Endothelial cell of umbilical vein (primary cell): ENCODE results near the gene KCNH1. TPM values are rescaled to one million over a fixed set of nuclear protein-coding genes. Genes with fewer than 3 reads are reported as not detected.

Source experiments
- BruUV-seq: library from RNA; stranded (reverse); fragments of 400-500 nt; replicated peaks from 2 replicates; lab custom pipeline; 2021; lab: Mats Ljungman, UMichigan
- CTCF ChIA-PET: fragments of 300-600, 350-600 bp; sonication (Branson Sonifier 250); formaldehyde crosslinking; loops from one replicate; lab custom pipeline; 2021; ENCODE audit warnings: antibody characterized with exemption, inconsistent platforms; lab: Charles Lee
- POLR2A ChIA-PET: fragments of 300-600, 350-600 bp; sonication (Branson Sonifier 250); formaldehyde crosslinking; loops from one replicate; lab custom pipeline; 2021; ENCODE audit warnings: antibody characterized with exemption, inconsistent platforms; lab: Charles Lee
- DNase-seq: peaks from one replicate; pipeline ENCODE4 v3.0.0-alpha.2; 2011; ENCODE audit warnings: low read depth, low spot score
- FAIRE-seq: peaks from 2 replicates; lab custom pipeline; 2011; peaks lifted over from hg19 to GRCh38; lab: Jason Lieb, UNC
- H2AFZ ChIP-seq: 2 replicates; pipeline ENCODE4 v1.6.0; 2012; ENCODE audit warnings: low read depth, low read length, control low read depth, inconsistent platforms
- H3K27ac ChIP-seq: 2 replicates; pipeline ENCODE4 v1.5.1; 2011; ENCODE audit warnings: low read depth, mild to moderate bottlenecking, control low read depth, low read length, moderate library complexity; ENCODE audit not compliant: insufficient read depth
- H3K27me3 ChIP-seq, 2 experiments: 2 replicates each; pipeline versions ENCODE4 v1.6.0 to v1.6.1; 2011; ENCODE audit warnings: low read length in 2 of 2, mixed read lengths in 1 of 2; ENCODE audit not compliant: control insufficient read depth in 2 of 2, insufficient read depth in 2 of 2
- H3K36me3 ChIP-seq, 2 experiments: 2 replicates in 1 of 2; 3 replicates in 1 of 2; pipeline ENCODE4 v1.5.1; 2011; ENCODE audit warnings: low read length in 2 of 2, mild to moderate bottlenecking in 1 of 2, moderate library complexity in 1 of 2; ENCODE audit not compliant: control insufficient read depth in 2 of 2, insufficient read depth in 2 of 2; ENCODE audit errors: extremely low read depth in 1 of 2
- H3K4me1 ChIP-seq: 3 replicates; pipeline ENCODE4 v1.5.1; 2011; ENCODE audit warnings: mild to moderate bottlenecking, low read length; ENCODE audit not compliant: control insufficient read depth, insufficient read depth; ENCODE audit errors: extremely low read depth
- H3K4me2 ChIP-seq: 2 replicates; pipeline ENCODE4 v1.6.1; 2011; ENCODE audit warnings: low read length, control low read depth, mixed read lengths; ENCODE audit not compliant: insufficient read depth
- H3K4me3 ChIP-seq, 3 experiments: fragments of 200-600 bp in 1 of 3; sonication (generic), shearing (Covaris generic) in 1 of 3; replicated peaks in 1 of 3; 2 replicates each; pipeline ENCODE4 v1.5.1; 2011 to 2016; ENCODE audit warnings: control low read depth in 3 of 3, low read length in 3 of 3, mild to moderate bottlenecking in 2 of 3, inconsistent platforms in 1 of 3, low read depth in 1 of 3, moderate library complexity in 1 of 3; ENCODE audit not compliant: insufficient read depth in 1 of 3
- H3K79me2 ChIP-seq: 2 replicates; pipeline ENCODE4 v1.6.0; 2012; ENCODE audit warnings: low read length, inconsistent platforms; ENCODE audit not compliant: control insufficient read depth, insufficient read depth
- H3K9ac ChIP-seq: replicated peaks from 2 replicates; pipeline ENCODE3; 2011; ENCODE audit warnings: low read length, control low read depth; ENCODE audit not compliant: insufficient read depth; ENCODE audit errors: extremely low read depth
- H3K9me1 ChIP-seq: replicated peaks from 3 replicates; pipeline ENCODE4 v1.6.0; 2011; ENCODE audit warnings: mild to moderate bottlenecking, low read length; ENCODE audit not compliant: control insufficient read depth, insufficient read depth; ENCODE audit errors: extremely low read depth
- H3K9me3 ChIP-seq: replicated peaks from 2 replicates; pipeline ENCODE4 v1.5.1; 2012; ENCODE audit warnings: low read length, inconsistent platforms; ENCODE audit not compliant: control insufficient read depth, insufficient read depth
- H4K20me1 ChIP-seq: replicated peaks from 2 replicates; pipeline ENCODE3; 2011; ENCODE audit warnings: mild to moderate bottlenecking, low read length; ENCODE audit not compliant: control insufficient read depth, insufficient read depth; ENCODE audit errors: extremely low read depth
- EZH2 ChIP-seq: IDR thresholded peaks from 2 replicates; pipeline ENCODE4 v1.6.1; 2012; ENCODE audit warnings: borderline replicate concordance, low read depth, mild to moderate bottlenecking, moderate library complexity, low read length, inconsistent platforms; ENCODE audit not compliant: severe bottlenecking
- FOS ChIP-seq: IDR thresholded peaks from 2 replicates; pipeline ENCODE4 v1.6.1; 2011; ENCODE audit warnings: mild to moderate bottlenecking, low read length, moderate library complexity, borderline replicate concordance; ENCODE audit not compliant: insufficient read depth
- GATA2 ChIP-seq: IDR thresholded peaks from 2 replicates; pipeline ENCODE4 v1.7.0; 2011; ENCODE audit warnings: low read depth, mild to moderate bottlenecking, moderate library complexity, mixed read lengths, low read length; ENCODE audit not compliant: insufficient read length, insufficient read depth
- JUN ChIP-seq: IDR thresholded peaks from 2 replicates; pipeline ENCODE4 v1.6.1; 2011; ENCODE audit warnings: borderline replicate concordance, low read depth; ENCODE audit not compliant: insufficient read length, insufficient read depth
- MYC ChIP-seq: IDR thresholded peaks from one replicate; pipeline ENCODE4 v1.6.1; 2011; ENCODE audit warnings: mild to moderate bottlenecking, low read depth, low read length
- POLR2A ChIP-seq: IDR thresholded peaks from 2 replicates; pipeline ENCODE4 v1.6.1; 2012; ENCODE audit warnings: low read depth, mild to moderate bottlenecking, control low read depth, low read length
- POLR2AphosphoS5 ChIP-seq: IDR thresholded peaks from 2 replicates; pipeline ENCODE4 v1.6.1; 2012; ENCODE audit warnings: low read depth, mild to moderate bottlenecking, control low read depth, low read length, moderate library complexity; ENCODE audit not compliant: insufficient read depth
- dilution Hi-C: fragments of 300-500 bp; cut with MboI; formaldehyde crosslinking; loops from one replicate; pipeline ENCODE4 v1.15.0; 2019; ENCODE audit warnings: low sequenced_read_pairs; ENCODE audit not compliant: extremely low pct_ligation_motif_present
- intact Hi-C: fragments of 100-400 bp; cut with micrococcal nuclease; formaldehyde crosslinking; loops from one replicate; pipeline ENCODE4 v1.10.0; 2022
- polyA plus RNA-seq, 4 experiments: library from polyadenylated mRNA; depleted of rRNA in 3 of 4; stranded (reverse) in 3 of 4; unstranded in 1 of 4; fragments of >200 nt; gene quantifications; 2 replicates each; pipeline versions ENCODE4 v1.2.1 to v1.2.3, GENCODE V29; 2011 to 2012; ENCODE audit warnings: missing spikeins in 1 of 4
- total RNA-seq: library from RNA; stranded (reverse); gene quantifications from 2 replicates; pipeline ENCODE4 v1.2.3, GENCODE V29; 2021
- TF ChIP-seq, protein P1 (sequence below): IDR thresholded peaks from 2 replicates; pipeline ENCODE4 v1.6.1; 2011; ENCODE audit not compliant: insufficient read depth, insufficient read length
- TF ChIP-seq, protein P2 (sequence below), 2 donors: IDR thresholded peaks; 1 replicate in 1 of 2; 2 replicates in 1 of 2; pipeline ENCODE4 v1.5.1; 2011; ENCODE audit warnings: low read length in 2 of 2, mild to moderate bottlenecking in 2 of 2, moderate library complexity in 2 of 2, control low read depth in 1 of 2, inconsistent platforms in 1 of 2, low read depth in 1 of 2; ENCODE audit not compliant: insufficient read depth in 1 of 2; ENCODE audit errors: extremely low read depth in 1 of 2

Gene KCNH1
- total and polyA plus RNA-seq, 2 donors (not counting 3 experiments of a cell fraction or from before 2014, with no cell fraction given) = not detected

DNA sequence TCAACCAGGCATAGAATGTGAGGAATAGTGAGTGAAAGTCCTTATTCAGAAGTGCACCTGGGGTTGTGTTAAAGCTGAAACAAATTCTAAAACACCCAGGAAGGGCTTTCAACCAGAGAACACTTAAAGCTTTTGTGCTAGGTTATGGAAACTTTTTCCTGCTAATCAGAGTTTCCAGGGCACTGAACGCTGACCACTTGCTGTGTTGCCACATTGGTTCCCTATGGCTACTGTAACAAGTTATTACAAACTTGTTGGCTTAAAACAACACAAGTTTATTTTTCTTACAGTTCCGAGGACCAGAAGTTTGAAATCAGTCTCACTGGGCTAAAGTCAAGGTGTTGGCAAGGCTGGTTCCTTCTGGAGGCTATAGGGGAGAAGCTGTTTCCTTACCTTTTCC, 504.7 kb downstream of the KCNH1 start:
- Histone ChIP-seq H3K36me3 (no peaks in the 10 kb centered on the region), H3K9ac (no peak overlapping the region), H3K4me3 (no peak overlapping the region), H3K9me3 (peaks cover 2% of the 10 kb centered on the region), H3K27ac (no peak overlapping the region), H2AFZ (no peak overlapping the region), H3K4me1 (no peaks in the 10 kb centered on the region), H4K20me1 (no peaks in the 10 kb centered on the region), H3K79me2 (no peaks in the 10 kb centered on the region), H3K9me1 (no peaks in the 10 kb centered on the region), H3K4me2 (no peak overlapping the region), H3K27me3 (no peaks in the 10 kb centered on the region)
- dilution Hi-C loops = no loop called here
- intact Hi-C loops = no loop called here
- FAIRE-seq (no peak), DNase-seq (no peak)
- no TSS peak for BruUV-seq
- no peak for TF ChIP-seq JUN
- TF ChIP-seq, protein P1, sequence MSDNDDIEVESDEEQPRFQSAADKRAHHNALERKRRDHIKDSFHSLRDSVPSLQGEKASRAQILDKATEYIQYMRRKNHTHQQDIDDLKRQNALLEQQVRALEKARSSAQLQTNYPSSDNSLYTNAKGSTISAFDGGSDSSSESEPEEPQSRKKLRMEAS = no peak
- ChIA-PET POLR2A (no interaction called here), CTCF (no interaction called here)

DNA sequence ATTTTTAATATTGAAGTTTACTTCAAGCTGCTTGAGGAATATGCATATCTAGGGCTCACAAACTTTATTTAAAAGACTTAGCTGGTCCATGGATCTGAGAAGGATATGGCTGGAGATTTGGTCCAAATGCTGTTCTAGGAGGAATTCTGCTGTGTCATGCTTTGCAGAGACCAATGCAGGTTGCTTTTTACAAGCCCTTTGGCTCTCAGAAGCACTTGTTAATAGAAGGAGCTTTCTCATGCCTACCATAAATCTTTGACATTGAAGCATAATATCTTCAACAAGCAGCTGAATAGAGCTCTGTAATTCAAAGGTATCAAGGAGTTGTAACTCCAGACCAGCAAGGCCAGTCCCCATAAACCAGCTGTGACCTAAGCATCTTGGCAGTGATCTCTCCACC, 506.2 kb downstream of the KCNH1 start:
- CTCF ChIA-PET = no interaction called here

More for the DNA sequence above, 506.2 kb downstream of the KCNH1 start:
- DNase-seq (no peak), FAIRE-seq (no peak)
- Histone ChIP-seq H4K20me1 (no peaks in the 10 kb centered on the region), H3K4me1 (no peaks in the 10 kb centered on the region), H3K9me3 (no peaks in the 10 kb centered on the region), H3K36me3 (no peaks in the 10 kb centered on the region), H3K27ac (no peak overlapping the region), H3K79me2 (no peaks in the 10 kb centered on the region), H3K4me3 (no peak overlapping the region), H3K4me2 (no peak overlapping the region), H2AFZ (no peak overlapping the region), H3K27me3 (no peaks in the 10 kb centered on the region), H3K9me1 (no peaks in the 10 kb centered on the region), H3K9ac (no peak overlapping the region)
- POLR2A ChIA-PET = no interaction called here
- no peak for TF ChIP-seq POLR2AphosphoS5
- TF ChIP-seq EZH2 = no peak
- TF ChIP-seq JUN = no peak
- no peak for TF ChIP-seq FOS
- TF ChIP-seq, protein P1 = no peak
- TF ChIP-seq, protein P2, sequence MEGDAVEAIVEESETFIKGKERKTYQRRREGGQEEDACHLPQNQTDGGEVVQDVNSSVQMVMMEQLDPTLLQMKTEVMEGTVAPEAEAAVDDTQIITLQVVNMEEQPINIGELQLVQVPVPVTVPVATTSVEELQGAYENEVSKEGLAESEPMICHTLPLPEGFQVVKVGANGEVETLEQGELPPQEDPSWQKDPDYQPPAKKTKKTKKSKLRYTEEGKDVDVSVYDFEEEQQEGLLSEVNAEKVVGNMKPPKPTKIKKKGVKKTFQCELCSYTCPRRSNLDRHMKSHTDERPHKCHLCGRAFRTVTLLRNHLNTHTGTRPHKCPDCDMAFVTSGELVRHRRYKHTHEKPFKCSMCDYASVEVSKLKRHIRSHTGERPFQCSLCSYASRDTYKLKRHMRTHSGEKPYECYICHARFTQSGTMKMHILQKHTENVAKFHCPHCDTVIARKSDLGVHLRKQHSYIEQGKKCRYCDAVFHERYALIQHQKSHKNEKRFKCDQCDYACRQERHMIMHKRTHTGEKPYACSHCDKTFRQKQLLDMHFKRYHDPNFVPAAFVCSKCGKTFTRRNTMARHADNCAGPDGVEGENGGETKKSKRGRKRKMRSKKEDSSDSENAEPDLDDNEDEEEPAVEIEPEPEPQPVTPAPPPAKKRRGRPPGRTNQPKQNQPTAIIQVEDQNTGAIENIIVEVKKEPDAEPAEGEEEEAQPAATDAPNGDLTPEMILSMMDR (IDR thresholded peaks at IDR 0.05; ENCODE audit: extremely low read depth in 1 of 2, insufficient read depth in 1 of 2, low read depth in 1 of 2, low read length in 2 of 2) = no peak
- TF ChIP-seq POLR2A = no peak
- TF ChIP-seq GATA2 = no peak
- no peak for TF ChIP-seq MYC
- dilution Hi-C loops (no loop called here), intact Hi-C loops (no loop called here)
- no TSS peak for BruUV-seq
